ENCODE results near the gene DAG1.

DAG1 gene

GRCh38 chr3:49469936-49470713, at the start of gene DAG1:
DAG1 (plus strand) TSS chr3:49470267; CDS start chr3:49510535, 40,268 bp downstream.
- peaks cover 26% of the 10 kb centered on the region for H3K4me1 ChIP-seq (ENCODE audit: control insufficient read depth, insufficient read depth, low read length)
- peak within 1 kb of the TSS; percentile 99 for H3K27ac ChIP-seq (ENCODE audit: low read depth, low read length)

GRCh38 chr3:49421890-49422378, 48.1 kb upstream of the DAG1 start:
- Histone ChIP-seq H3K9ac (ENCODE audit: low read length) (no peak overlapping the region), H3K27me3 (ENCODE audit: control insufficient read depth, insufficient read depth, low read length) (no peaks in the 10 kb centered on the region), H3K27ac (ENCODE audit: low read depth, low read length) (peak overlapping the region; percentile 40), H3K36me3 (ENCODE audit: control insufficient read depth, insufficient read depth, low read length) (peaks cover 8% of the 10 kb centered on the region), H3K4me3 (ENCODE audit: low read length) (peak overlapping the region; percentile 63), H3K4me1 (ENCODE audit: control insufficient read depth, insufficient read depth, low read length) (peaks cover 2% of the 10 kb centered on the region)

More at GRCh38 chr3:49469936-49470713, at the start of gene DAG1:
- Histone ChIP-seq H3K4me3 (ENCODE audit: low read length) (peak within 1 kb of the TSS; percentile 95), H3K36me3 (ENCODE audit: control insufficient read depth, insufficient read depth, low read length) (no peaks in the 10 kb centered on the region), H3K9ac (ENCODE audit: low read length) (peak within 1 kb of the TSS; percentile 93), H3K27me3 (ENCODE audit: control insufficient read depth, insufficient read depth, low read length) (no peaks in the 10 kb centered on the region)

- Histone ChIP-seq H3K4me1 (ENCODE audit: control insufficient read depth, insufficient read depth, low read length) (peaks cover 2% of the 10 kb centered on the region), H3K9ac (ENCODE audit: low read length) (no peak within 1 kb of the TSS), H3K27me3 (ENCODE audit: control insufficient read depth, insufficient read depth, low read length) (no peaks in the 10 kb centered on the region), H3K36me3 (ENCODE audit: control insufficient read depth, insufficient read depth, low read length) (peaks cover 8% of the 10 kb centered on the region), H3K27ac (ENCODE audit: low read depth, low read length) (peak within 1 kb of the TSS; percentile 40), H3K4me3 (ENCODE audit: low read length) (peak within 1 kb of the TSS; percentile 63)
Observed at GRCh38 chr3:49422379-49423248, 47.5 kb upstream of the DAG1 start, which contains the start of gene AMT. AMT (minus strand) TSS chr3:49422473; CDS start chr3:49422450, 23 bp downstream.

GRCh38 chr3:49424816-49425215, 45.3 kb upstream of the DAG1 start:
- peaks cover 8% of the 10 kb centered on the region for H3K36me3 ChIP-seq (ENCODE audit: control insufficient read depth, insufficient read depth, low read length)
- H3K9ac ChIP-seq (ENCODE audit: low read length), result no peak overlapping the region
- no peak overlapping the region for H3K4me3 ChIP-seq (ENCODE audit: low read length)
- no peak overlapping the region for H3K27ac ChIP-seq (ENCODE audit: low read depth, low read length)
- H3K27me3 ChIP-seq (ENCODE audit: control insufficient read depth, insufficient read depth, low read length), result no peaks in the 10 kb centered on the region
- peaks cover 4% of the 10 kb centered on the region for H3K4me1 ChIP-seq (ENCODE audit: control insufficient read depth, insufficient read depth, low read length)

- no peak overlapping the region for H3K27ac ChIP-seq (ENCODE audit: low read depth, low read length)
- H3K4me3 ChIP-seq (ENCODE audit: low read length), result no peak overlapping the region
- H3K4me1 ChIP-seq (ENCODE audit: control insufficient read depth, insufficient read depth, low read length), result peaks cover 3% of the 10 kb centered on the region
- no peak overlapping the region for H3K9ac ChIP-seq (ENCODE audit: low read length)
- H3K27me3 ChIP-seq (ENCODE audit: control insufficient read depth, insufficient read depth, low read length), result no peaks in the 10 kb centered on the region
- H3K36me3 ChIP-seq (ENCODE audit: control insufficient read depth, insufficient read depth, low read length), result peaks cover 8% of the 10 kb centered on the region
Observed at GRCh38 chr3:49427586-49427985, 42.5 kb upstream of the DAG1 start.

- H3K4me1 ChIP-seq (ENCODE audit: control insufficient read depth, insufficient read depth, low read length), result peaks cover 2% of the 10 kb centered on the region
- H3K36me3 ChIP-seq (ENCODE audit: control insufficient read depth, insufficient read depth, low read length), result peaks cover 8% of the 10 kb centered on the region
- H3K4me3 ChIP-seq (ENCODE audit: low read length), result peak overlapping the region; percentile 93
- H3K9ac ChIP-seq (ENCODE audit: low read length), result peak overlapping the region; percentile 70
- H3K27ac ChIP-seq (ENCODE audit: low read depth, low read length), result peak overlapping the region; percentile 93
- no peaks in the 10 kb centered on the region for H3K27me3 ChIP-seq (ENCODE audit: control insufficient read depth, insufficient read depth, low read length)
Observed at GRCh38 chr3:49428752-49429080, 41.4 kb upstream of the DAG1 start.

- H3K4me1 ChIP-seq (ENCODE audit: control insufficient read depth, insufficient read depth, low read length), result no peaks in the 10 kb centered on the region
Observed at GRCh38 chr3:49434731-49435130, 35.3 kb upstream of the DAG1 start.

GRCh38 chr3:49445391-49445790, 24.7 kb upstream of the DAG1 start:
- Histone ChIP-seq H3K9ac (ENCODE audit: low read length) (no peak overlapping the region), H3K27ac (ENCODE audit: low read depth, low read length) (no peak overlapping the region), H3K4me1 (ENCODE audit: control insufficient read depth, insufficient read depth, low read length) (no peaks in the 10 kb centered on the region), H3K4me3 (ENCODE audit: low read length) (no peak overlapping the region), H3K36me3 (ENCODE audit: control insufficient read depth, insufficient read depth, low read length) (no peaks in the 10 kb centered on the region), H3K27me3 (ENCODE audit: control insufficient read depth, insufficient read depth, low read length) (no peaks in the 10 kb centered on the region)

More at GRCh38 chr3:49434731-49435130, 35.3 kb upstream of the DAG1 start:
- Histone ChIP-seq H3K36me3 (ENCODE audit: control insufficient read depth, insufficient read depth, low read length) (no peaks in the 10 kb centered on the region), H3K4me3 (ENCODE audit: low read length) (no peak overlapping the region), H3K27me3 (ENCODE audit: control insufficient read depth, insufficient read depth, low read length) (no peaks in the 10 kb centered on the region), H3K27ac (ENCODE audit: low read depth, low read length) (no peak overlapping the region), H3K9ac (ENCODE audit: low read length) (no peak overlapping the region)

GRCh38 chr3:49453621-49454020, 16.4 kb upstream of the DAG1 start:
- Histone ChIP-seq H3K9ac (ENCODE audit: low read length) (no peak overlapping the region), H3K27ac (ENCODE audit: low read depth, low read length) (no peak overlapping the region), H3K4me3 (ENCODE audit: low read length) (no peak overlapping the region), H3K4me1 (ENCODE audit: control insufficient read depth, insufficient read depth, low read length) (no peaks in the 10 kb centered on the region), H3K27me3 (ENCODE audit: control insufficient read depth, insufficient read depth, low read length) (no peaks in the 10 kb centered on the region), H3K36me3 (ENCODE audit: control insufficient read depth, insufficient read depth, low read length) (no peaks in the 10 kb centered on the region)

- H3K4me3 ChIP-seq (ENCODE audit: low read length), result no peak overlapping the region
- no peaks in the 10 kb centered on the region for H3K36me3 ChIP-seq (ENCODE audit: control insufficient read depth, insufficient read depth, low read length)
- H3K9ac ChIP-seq (ENCODE audit: low read length), result no peak overlapping the region
- no peak overlapping the region for H3K27ac ChIP-seq (ENCODE audit: low read depth, low read length)
- no peaks in the 10 kb centered on the region for H3K4me1 ChIP-seq (ENCODE audit: control insufficient read depth, insufficient read depth, low read length)
- no peaks in the 10 kb centered on the region for H3K27me3 ChIP-seq (ENCODE audit: control insufficient read depth, insufficient read depth, low read length)
Observed at GRCh38 chr3:49454458-49454857, 15.6 kb upstream of the DAG1 start.

- Histone ChIP-seq H3K27ac (ENCODE audit: low read depth, low read length) (no peak overlapping the region), H3K9ac (ENCODE audit: low read length) (no peak overlapping the region)
Observed at GRCh38 chr3:49454898-49455681, 15.0 kb upstream of the DAG1 start.

GRCh38 chr3:49456466-49456865, 13.6 kb upstream of the DAG1 start:
- H3K9ac ChIP-seq (ENCODE audit: low read length), result no peak overlapping the region
- no peaks in the 10 kb centered on the region for H3K4me1 ChIP-seq (ENCODE audit: control insufficient read depth, insufficient read depth, low read length)
- H3K27me3 ChIP-seq (ENCODE audit: control insufficient read depth, insufficient read depth, low read length), result no peaks in the 10 kb centered on the region
- no peak overlapping the region for H3K4me3 ChIP-seq (ENCODE audit: low read length)
- H3K36me3 ChIP-seq (ENCODE audit: control insufficient read depth, insufficient read depth, low read length), result no peaks in the 10 kb centered on the region
- H3K27ac ChIP-seq (ENCODE audit: low read depth, low read length), result no peak overlapping the region

More at GRCh38 chr3:49454898-49455681, 15.0 kb upstream of the DAG1 start:
- no peaks in the 10 kb centered on the region for H3K36me3 ChIP-seq (ENCODE audit: control insufficient read depth, insufficient read depth, low read length)
- H3K4me1 ChIP-seq (ENCODE audit: control insufficient read depth, insufficient read depth, low read length), result no peaks in the 10 kb centered on the region
- H3K27me3 ChIP-seq (ENCODE audit: control insufficient read depth, insufficient read depth, low read length), result no peaks in the 10 kb centered on the region
- no peak overlapping the region for H3K4me3 ChIP-seq (ENCODE audit: low read length)

All from rectal smooth muscle tissue (tissue), 1 donor.